Vagina (tissue), 2 donors: ENCODE data around the gene DUS2.
"Not testable (repeated sequence)": the region's sequence is repeated elsewhere in the genome, so short reads cannot be mapped to it uniquely, and the experiment has no call there.

Experiments
- CTCF ChIP-seq, 3 experiments: fragments of 450-650 bp in 2 of 3; fragments of 200-600 bp in 1 of 3; sonication (generic) in 1 of 3; IDR thresholded peaks; one replicate each; pipeline ENCODE4 v1.5.1; 2017 to 2019; ENCODE audit warnings: antibody characterized with exemption in 3 of 3, mild to moderate bottlenecking in 2 of 3, moderate library complexity in 2 of 3
- POLR2A ChIP-seq, 2 donors: fragments of 450-650 bp; IDR thresholded peaks; one replicate each; pipeline ENCODE4 v1.6.1; 2017; ENCODE audit warnings: antibody characterized with exemption in 2 of 2, mild to moderate bottlenecking in 2 of 2, moderate library complexity in 2 of 2
- POLR2AphosphoS5 ChIP-seq, 2 donors: sonication (generic); formaldehyde crosslinking; IDR thresholded peaks; one replicate each; pipeline ENCODE4 v1.9.0; 2017; ENCODE audit warnings: antibody characterized with exemption in 2 of 2, mild to moderate bottlenecking in 2 of 2, low read depth in 1 of 2; ENCODE audit not compliant: insufficient read depth in 1 of 2

DNA sequence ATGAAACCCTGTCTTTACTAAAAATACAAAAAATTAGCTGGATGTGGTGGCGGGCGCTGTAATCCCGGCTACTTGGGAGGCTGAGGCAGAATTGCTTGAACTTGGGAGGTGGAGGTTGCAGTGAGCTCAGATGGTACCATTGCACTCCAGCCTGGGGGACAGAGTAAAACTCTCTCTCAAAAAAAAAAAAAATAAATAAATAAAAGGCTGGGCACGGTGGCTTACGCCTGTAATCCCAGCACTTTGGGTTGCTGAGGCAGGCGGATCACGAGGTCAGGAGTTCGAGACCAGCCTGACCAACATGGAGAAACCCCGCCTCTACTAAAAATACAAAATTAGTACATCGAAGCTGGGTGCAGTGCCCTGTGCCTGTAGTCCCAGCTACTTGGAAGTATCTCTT is 69.2 kb downstream of the DUS2 start:
- not testable (repeated sequence) for TF ChIP-seq CTCF (IDR thresholded peaks at IDR 0.05); POLR2A (IDR thresholded peaks at IDR 0.05); POLR2AphosphoS5 (IDR thresholded peaks at IDR 0.05; ENCODE audit: insufficient read depth in 1 of 2, low read depth in 1 of 2)
